ENCODE measurements around the gene NTRK2. TPM values are rescaled to one million over a fixed set of nuclear protein-coding genes. Genes with fewer than 3 reads are reported as not detected.

Gene NTRK2
- 1 to 10 TPM; 1.7 to 3.5 (median 2.5) TPM for total RNA-seq
- long read RNA-seq, donor 1, full-length matches to known transcripts: 2 of 2 reads
- long read RNA-seq, donor 1, partial matches to known transcripts: 0 of 2 reads
- long read RNA-seq, donor 1, other reads (novel, unspliced or antisense): 0 of 2 reads
- long read RNA-seq, donor 2: 0 reads

- ATAC-seq (peak; percentile 51), DNase-seq (peak in 1 of 3 donors; percentile 29)
- intact Hi-C loops (cut with DNase I, micrococcal nuclease): no loop called here
- Histone ChIP-seq H3K4me3 (no peak within 1 kb of the TSS), H3K4me1 (ENCODE audit: low read depth) (peaks cover 19% of the 10 kb centered on the region), H3K9me3 (no peaks in the 10 kb centered on the region), H3K36me3 (ENCODE audit: low read depth) (no peaks in the 10 kb centered on the region)
- TF ChIP-seq CTCF (IDR thresholded peaks at IDR 0.05): no peak
Observed at GRCh38 chr9:84669288-84670137, at the start of gene NTRK2. NTRK2 (plus strand) TSS chr9:84669729; CDS start chr9:84670749, 1,020 bp downstream.

- intact Hi-C loops (cut with DNase I, micrococcal nuclease): no loop called here
- DNase-seq: no peak
- Histone ChIP-seq H3K9me3 (no peaks in the 10 kb centered on the region), H3K4me1 (ENCODE audit: low read depth) (no peaks in the 10 kb centered on the region), H3K36me3 (ENCODE audit: low read depth) (no peaks in the 10 kb centered on the region), H3K4me3 (no peak overlapping the region)
- no peak for TF ChIP-seq CTCF (IDR thresholded peaks at IDR 0.05)
- ATAC-seq: no peak
Observed at GRCh38 chr9:84620338-84620737, 49.2 kb upstream of the NTRK2 start.

- Histone ChIP-seq H3K4me1 (ENCODE audit: low read depth) (no peaks in the 10 kb centered on the region), H3K9me3 (no peaks in the 10 kb centered on the region), H3K36me3 (ENCODE audit: low read depth) (no peaks in the 10 kb centered on the region), H3K4me3 (no peak overlapping the region)
- no peak for ATAC-seq
- no peak for TF ChIP-seq CTCF (IDR thresholded peaks at IDR 0.05)
- no peak for DNase-seq
- intact Hi-C loops (cut with DNase I, micrococcal nuclease): no loop called here
Observed at GRCh38 chr9:84621811-84622210, 47.7 kb upstream of the NTRK2 start.

GRCh38 chr9:84622981-84623380 is 46.5 kb upstream of the NTRK2 start:
- DNase-seq: no peak
- Histone ChIP-seq H3K4me1 (ENCODE audit: low read depth) (no peaks in the 10 kb centered on the region), H3K36me3 (ENCODE audit: low read depth) (no peaks in the 10 kb centered on the region), H3K4me3 (no peak overlapping the region), H3K9me3 (no peaks in the 10 kb centered on the region)
- ATAC-seq: no peak
- intact Hi-C loops (cut with DNase I, micrococcal nuclease): no loop called here
- no peak for TF ChIP-seq CTCF (IDR thresholded peaks at IDR 0.05)

- peaks cover 6% of the 10 kb centered on the region for H3K9me3 ChIP-seq
- no peak for ATAC-seq
- no peaks in the 10 kb centered on the region for H3K36me3 ChIP-seq (ENCODE audit: low read depth)
- intact Hi-C loops (cut with DNase I, micrococcal nuclease): no loop called here
- H3K4me1 ChIP-seq (ENCODE audit: low read depth): no peaks in the 10 kb centered on the region
- TF ChIP-seq CTCF (IDR thresholded peaks at IDR 0.05): no peak
- H3K4me3 ChIP-seq: no peak overlapping the region
- no peak for DNase-seq
Observed at GRCh38 chr9:84636436-84636835, 33.1 kb upstream of the NTRK2 start.

Measured in mucosa of descending colon (tissue), 3 donors.